Gastroesophageal sphincter (tissue), 3 donors: ENCODE results near the gene SCYGR8.

Experiments
- EP300 ChIP-seq: sonication (generic); formaldehyde crosslinking; IDR thresholded peaks from one replicate; pipeline ENCODE4 v1.6.1; 2017; ENCODE audit warnings: antibody characterized with exemption, mild to moderate bottlenecking
- POLR2A ChIP-seq, 2 donors: fragments of 450-650 bp; IDR thresholded peaks; one replicate each; pipeline ENCODE4 v1.6.1; 2017; ENCODE audit warnings: antibody characterized with exemption in 2 of 2, mild to moderate bottlenecking in 2 of 2, moderate library complexity in 1 of 2
- POLR2AphosphoS5 ChIP-seq: sonication (generic); formaldehyde crosslinking; IDR thresholded peaks from one replicate; pipeline ENCODE4 v1.6.1; 2017; ENCODE audit warnings: antibody characterized with exemption
- TF ChIP-seq, protein P1 (sequence below), 4 experiments: fragments of 200-600 bp in 2 of 4; fragments of 450-650 bp in 2 of 4; sonication (generic) in 1 of 4; IDR thresholded peaks; one replicate each; pipeline ENCODE4 v1.5.1; 2017 to 2019; ENCODE audit warnings: antibody characterized with exemption in 4 of 4, mild to moderate bottlenecking in 2 of 4, moderate library complexity in 2 of 4

DNA sequence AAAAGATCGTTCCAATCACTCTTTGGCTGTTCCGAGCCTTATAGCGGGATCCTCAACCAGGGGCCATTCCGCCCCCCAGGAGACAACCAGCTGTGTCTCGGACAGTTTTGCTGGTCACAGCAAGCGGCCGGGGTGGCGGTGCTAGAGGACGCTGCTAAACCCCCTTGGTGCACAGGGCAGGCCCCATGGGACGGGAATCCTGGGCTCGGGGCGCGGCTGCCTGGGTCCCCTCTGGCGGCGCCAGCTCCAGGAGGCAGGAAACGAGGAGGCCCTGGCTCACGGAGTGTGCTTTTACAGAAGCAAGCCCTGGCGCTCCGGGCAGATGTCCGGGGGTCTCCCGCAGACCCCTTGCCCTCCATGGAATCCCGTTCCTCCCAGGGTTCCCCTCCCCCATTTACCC, 22.1 kb downstream of the SCYGR8 start:
- TF ChIP-seq, protein P1, sequence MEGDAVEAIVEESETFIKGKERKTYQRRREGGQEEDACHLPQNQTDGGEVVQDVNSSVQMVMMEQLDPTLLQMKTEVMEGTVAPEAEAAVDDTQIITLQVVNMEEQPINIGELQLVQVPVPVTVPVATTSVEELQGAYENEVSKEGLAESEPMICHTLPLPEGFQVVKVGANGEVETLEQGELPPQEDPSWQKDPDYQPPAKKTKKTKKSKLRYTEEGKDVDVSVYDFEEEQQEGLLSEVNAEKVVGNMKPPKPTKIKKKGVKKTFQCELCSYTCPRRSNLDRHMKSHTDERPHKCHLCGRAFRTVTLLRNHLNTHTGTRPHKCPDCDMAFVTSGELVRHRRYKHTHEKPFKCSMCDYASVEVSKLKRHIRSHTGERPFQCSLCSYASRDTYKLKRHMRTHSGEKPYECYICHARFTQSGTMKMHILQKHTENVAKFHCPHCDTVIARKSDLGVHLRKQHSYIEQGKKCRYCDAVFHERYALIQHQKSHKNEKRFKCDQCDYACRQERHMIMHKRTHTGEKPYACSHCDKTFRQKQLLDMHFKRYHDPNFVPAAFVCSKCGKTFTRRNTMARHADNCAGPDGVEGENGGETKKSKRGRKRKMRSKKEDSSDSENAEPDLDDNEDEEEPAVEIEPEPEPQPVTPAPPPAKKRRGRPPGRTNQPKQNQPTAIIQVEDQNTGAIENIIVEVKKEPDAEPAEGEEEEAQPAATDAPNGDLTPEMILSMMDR (IDR thresholded peaks at IDR 0.05) = no peak
- TF ChIP-seq POLR2AphosphoS5 (no peak), POLR2A (IDR thresholded peaks at IDR 0.05) (no peak), EP300 (no peak)
